Effector CD4-positive, alpha-beta T cell (primary cell): ENCODE measurements around the gene DKK3. TPM values are rescaled to one million over a fixed set of nuclear protein-coding genes. Genes with fewer than 3 reads are reported as not detected.
A peak's percentile ranks its signal among the peaks of the same experiment; 100 is the strongest.
"Not testable (repeated sequence)": the region's sequence is repeated elsewhere in the genome, so short reads cannot be mapped to it uniquely, and the experiment has no call there.

Experiments used
- DNase-seq: peaks from one replicate; pipeline ENCODE4 v3.0.0-alpha.2; 2020
- total RNA-seq: gene quantifications from one replicate; lab custom pipeline; 2026; lab: John Stamatoyannopoulos, UW

The DKK3 gene
- total RNA-seq: not detected

DNA sequence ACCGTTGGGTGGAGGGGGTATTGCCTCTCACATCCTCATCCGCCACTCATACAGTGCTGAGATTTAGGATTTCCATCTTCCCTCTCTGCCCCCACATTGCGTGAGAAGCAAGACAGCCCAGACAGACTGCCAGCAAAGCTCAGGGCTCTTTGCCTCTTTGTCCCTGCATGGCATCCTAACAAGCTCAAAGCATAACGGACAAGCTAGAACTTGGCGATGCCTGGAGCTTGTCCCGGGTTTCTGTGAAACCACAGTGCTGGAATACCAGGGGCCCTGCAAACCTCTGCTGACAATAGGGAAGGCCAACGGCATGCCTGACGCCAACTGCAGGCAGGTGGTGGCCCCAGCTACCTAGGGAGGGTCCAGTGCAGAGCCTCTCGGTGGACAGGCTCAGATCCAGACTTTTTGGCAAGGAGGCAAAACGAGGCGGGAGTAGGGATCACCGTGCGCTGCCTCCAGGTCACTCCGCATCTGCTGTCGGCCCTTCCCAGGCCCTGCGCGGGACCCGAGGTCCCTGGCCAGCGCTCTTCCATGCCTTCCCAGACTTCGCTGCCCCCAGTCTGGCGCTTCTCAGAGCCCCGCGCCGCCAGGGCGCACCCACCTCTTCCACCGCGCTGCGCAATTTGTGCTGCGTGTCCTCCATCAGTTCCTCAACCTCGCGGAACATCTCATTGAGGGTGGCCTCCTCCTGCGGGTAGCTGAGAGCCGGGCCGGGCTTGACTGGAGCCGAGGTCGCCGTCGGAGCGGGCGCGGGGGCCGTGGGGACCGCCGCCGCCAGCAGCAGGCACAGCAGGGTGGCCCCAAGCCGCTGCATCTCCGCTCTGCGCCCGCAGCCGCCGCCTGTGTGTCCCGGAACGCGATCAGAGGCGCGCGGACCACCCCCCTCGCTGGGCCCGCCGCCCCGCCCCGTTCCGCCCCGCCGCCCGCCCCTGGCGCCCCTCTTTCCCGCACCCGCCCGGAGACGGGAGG lies at the start of gene DKK3:
Gene DKK3 (minus strand): TSS at position 858 of the 969 bp plus-strand sequence. CDS start 44 bp downstream, at position 814.
- no peak for DNase-seq

DNA sequence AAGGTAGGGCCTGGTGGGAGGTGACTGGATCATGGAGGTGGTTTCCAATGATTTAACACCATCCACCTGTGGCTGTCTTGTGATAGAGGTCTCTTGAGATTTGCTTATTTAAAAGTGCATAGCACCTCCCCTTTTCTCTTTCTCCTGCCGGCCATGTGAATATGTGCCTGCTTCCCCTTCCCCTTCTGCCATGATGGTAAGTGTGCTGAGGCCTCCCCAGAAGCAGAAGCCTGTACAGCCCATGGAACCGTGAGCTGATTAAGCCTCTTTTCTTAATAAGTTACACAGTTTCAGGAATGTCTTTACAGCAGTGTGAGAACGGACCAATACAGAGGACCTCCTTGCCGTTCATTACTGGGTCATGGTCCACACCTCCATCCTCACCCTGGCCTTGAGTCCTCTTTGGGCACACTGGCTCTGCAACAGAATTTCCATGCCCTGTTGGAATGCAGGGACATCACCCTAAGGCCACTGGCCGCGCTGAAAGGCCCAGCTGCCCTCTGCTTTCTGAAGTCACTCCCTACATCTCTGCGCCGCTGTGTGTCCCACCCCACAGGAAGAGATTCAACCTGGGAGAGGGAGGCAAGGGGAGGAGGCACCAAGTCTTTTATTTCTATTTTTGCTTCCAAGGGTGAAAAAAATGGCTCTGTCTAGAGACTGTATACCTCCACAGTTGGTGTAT lies 49.0 kb upstream of the DKK3 start:
- DNase-seq: no peak

DNA sequence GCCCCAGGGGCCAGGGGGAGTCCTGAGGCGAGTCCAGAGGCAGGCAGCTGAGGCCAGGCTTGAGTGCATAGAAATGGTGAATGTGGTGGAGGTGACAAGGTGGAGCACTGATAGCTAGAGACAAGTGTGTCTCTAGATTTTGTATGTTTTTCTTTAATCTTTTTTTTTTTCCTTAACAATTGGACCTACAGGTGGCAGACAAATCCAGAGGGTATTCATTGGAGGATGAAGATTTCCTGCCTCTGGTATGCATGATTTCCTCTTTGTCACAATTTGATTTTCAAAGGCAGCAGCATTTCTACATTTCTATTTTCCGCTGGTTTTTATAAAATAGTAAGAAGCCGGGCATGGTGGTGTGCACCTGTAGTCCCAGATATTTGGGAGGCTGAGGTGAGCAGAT lies 47.7 kb upstream of the DKK3 start:
- no peak for DNase-seq

DNA sequence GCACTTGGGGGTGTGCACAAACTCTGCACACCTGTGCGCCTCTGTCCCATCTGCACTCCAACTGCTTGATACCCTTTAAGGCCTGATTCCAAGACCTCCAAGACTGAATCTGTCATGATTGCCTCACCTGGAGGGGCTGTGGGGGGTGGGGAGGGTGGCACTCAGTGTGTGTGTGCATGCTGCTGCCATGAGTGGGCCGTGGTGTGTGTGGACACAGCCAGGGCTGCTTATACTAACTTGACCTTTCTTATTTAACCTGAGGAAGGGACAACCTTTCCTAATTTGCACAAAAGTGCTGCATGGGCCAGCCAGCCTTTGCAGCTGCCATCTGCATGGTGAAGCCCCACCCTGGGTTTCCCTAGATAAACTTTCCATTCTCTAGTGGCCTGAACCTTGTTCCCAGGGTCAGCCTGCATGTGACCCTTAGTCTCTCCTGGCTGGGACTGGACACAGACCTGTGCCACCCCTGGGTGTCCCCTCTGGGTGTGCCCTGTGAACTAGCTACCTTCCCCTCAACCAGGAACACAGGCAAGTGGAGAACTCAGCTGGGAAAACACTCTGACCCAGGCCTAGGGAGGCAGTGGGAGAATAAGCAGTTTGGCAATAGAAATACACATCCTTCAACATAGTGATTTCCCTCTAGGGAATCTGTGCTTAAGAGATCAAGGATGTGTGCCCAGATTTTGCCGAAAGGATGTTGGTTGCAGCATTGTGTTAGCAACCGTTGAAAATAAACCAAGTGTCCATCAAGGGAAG lies 45.4 kb upstream of the DKK3 start:
- DNase-seq: no peak

DNA sequence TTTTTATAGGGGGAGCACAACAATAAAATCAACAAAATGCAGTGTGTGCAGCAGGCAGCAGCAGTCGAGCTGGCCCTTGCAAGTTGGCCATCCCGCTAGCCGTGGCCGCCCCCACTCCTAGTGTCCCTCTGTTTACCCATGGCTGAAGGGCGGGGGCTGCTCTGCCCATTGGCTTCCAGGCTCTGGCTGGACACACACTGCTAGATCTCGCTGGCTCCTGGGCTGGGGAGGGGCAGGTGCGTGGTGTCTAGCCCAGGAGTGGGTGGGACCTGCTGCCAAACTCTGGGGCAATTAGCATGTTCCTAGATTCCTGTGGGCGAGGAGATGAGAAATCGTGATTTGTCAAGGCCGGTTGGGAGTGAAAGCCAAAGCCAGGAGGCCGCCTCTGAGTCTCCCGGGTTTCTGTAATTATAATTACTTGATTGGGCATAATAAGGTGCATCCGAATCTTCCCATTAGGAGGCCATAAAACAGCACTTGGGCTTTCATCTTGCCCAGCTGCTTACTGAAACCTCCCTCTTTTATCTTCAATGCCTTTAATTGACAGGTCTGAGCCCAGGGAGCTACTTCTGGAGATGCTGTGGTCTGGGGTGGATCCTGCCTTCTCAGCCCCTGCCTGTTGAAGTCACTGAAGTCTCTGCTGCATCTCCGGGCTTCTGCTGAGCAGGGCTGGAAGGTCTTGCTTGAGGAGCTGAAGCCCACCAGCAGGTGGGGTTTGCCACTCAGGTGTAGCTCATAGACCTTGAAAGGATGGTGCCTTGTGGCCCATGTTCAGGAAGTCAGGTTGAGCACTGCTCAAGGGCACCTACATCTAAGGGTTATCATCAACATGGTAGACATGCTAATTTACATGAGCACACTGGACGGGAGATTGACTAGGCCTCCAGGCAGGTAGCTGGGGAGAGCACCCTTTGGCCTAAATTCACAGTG lies 44.5 kb upstream of the DKK3 start:
- DNase-seq: no peak

DNA sequence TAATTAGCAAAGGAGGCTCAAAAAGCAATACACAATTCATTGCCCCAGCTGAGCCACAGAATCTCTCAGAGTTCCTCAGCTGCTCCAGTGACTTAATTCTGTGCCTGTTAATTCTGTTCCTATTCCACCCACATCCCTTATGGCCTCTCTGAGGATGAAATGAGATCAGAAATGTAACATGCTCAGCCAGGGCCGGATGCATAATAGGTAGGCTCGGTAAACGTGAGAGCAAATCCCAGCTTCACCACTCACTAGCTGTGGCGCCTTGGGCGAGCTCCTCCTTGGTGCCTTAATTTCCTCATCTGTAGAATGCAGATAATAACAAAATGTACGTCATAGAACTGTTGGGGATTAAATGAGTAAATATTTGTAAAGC lies 42.8 kb upstream of the DKK3 start:
- no peak for DNase-seq

DNA sequence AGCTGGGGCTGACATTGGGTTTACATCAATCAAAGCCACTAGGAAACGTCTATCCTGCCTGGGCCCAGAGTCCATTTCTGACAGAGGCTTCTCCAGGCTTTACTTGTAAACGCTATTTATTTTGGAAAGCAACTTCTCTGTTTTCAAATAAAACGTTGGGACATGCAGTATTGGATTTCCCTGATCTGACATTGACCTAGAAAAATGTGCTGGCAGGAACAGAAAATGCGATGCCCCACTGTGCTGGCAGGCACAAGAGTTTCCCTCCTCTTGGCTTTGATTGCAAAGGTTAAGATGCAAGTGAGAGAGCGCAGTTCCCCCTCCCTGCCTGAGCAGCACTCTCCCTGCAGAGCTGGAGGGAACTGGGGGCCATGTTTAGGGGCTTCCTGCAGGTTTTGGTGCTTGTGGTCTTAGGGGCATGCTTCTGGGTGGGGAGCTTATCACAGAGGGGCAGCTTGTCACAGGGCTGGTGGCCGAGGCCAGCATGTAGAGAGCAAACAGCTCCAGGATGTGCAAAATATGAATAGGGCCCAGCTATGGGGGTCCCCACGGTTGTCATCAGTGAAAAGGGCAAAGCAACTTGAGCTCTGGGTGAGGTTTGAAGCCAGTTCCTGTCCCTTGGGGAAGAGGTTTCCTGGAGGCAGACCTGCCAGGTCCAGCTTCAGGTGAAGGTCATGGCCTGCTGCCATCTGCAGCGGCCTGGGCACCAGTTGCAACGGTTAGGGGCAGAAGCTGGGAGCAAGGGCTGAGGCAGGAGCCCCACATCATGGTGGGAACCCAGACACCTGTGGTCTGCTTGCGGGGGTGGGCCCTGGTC lies 42.3 kb upstream of the DKK3 start:
- DNase-seq: no peak

DNA sequence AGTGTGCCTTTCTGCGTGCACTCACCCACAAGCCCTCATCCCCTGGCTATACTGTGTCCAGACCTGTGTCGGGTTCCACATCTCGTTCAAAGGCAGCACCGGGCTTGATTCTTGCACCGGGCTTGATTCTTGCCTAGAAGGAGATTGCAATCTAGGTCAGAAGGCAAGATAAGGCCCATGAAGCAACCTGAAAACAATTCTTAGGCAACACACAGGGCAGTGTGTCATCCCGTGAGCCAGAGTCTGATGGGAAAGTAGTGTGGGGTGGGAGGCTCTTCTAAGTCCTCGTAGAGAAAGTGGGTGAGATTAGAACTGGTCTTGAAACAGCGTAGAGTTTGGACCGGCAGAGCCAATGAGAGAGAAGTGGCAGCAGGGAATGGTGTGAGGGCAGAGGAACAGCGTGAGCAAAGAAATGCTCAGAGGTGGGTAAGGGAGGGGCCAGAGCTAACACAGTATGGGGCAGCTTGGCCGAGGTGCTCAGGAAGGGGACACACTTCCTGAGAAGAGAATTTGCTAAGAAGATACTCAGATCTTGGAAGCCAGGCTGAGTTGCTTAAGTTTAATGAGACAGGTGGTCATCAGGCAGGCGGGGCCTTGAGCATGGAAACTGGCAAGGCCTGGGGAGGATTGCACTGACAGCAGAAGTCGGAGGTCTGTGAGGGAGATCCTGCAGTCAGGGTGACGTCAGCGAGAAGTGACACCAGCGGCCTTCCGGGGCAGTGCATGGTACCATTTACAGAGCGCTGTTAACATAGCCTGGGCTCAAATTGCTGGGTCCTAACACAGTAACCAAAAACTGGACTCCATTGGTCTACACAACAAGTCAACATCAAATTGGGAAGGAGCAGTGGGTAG lies 40.7 kb upstream of the DKK3 start:
- no peak for DNase-seq

DNA sequence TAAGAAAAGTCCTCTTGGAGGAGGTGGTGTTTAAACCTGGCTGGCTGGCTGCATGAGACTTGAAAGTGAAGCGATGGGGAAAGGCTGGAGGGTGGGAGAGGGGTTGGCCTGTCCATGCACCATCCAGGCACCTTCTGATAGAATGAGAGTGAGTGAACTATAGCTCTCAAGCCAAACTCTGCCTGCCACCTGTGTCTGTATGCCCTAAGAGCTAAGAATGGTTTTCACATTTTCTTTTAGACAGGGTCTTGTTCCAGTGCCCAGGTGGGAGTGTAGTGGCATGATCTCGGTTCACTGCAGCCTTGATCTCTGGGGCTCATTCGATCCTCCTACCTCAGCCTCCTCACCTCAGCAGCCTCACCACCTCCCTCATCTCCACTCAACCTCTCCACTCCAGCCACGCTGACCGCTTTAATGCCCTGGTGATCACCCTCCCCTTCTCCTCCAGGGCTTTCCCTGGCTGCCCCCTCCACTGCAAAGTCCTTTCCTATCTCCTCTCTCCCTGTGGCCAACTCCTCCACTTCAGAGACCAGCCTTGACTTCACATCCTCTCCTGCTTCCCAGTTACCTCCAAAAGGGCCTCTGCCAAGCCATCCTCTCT lies 38.3 kb upstream of the DKK3 start:
- DNase-seq: no peak

DNA sequence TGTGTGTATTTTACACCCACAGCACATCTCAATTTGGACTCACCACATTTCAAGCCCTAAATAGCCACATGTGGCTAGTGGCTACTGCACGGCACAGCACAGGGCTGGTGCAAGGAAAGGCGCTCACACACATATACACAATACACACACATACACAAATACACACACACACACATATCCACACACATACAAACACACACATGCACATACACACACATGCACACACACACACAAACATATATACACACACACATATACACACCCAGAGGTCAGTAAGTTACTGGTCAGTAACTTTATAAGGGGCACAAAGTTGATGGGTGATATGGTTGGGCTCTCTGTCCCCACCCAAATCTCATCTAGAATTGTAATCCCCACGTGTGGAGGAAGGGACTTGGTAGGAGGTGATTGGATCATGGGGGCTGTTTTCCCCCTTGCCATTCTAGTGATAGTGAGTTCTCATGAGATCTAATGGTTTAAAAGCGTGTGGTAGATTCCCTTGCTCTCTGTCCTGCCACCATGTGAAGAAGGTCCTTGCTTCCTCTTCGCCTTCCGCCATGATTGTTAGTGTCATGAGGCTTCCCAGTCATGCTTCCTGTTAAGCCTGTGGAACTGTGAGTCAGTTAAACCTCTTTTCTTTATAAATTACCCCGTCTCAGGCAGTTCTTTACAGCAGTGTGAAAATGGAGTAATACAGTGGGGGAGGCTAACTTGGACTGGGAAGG lies 37.6 kb upstream of the DKK3 start:
- no peak for DNase-seq

DNA sequence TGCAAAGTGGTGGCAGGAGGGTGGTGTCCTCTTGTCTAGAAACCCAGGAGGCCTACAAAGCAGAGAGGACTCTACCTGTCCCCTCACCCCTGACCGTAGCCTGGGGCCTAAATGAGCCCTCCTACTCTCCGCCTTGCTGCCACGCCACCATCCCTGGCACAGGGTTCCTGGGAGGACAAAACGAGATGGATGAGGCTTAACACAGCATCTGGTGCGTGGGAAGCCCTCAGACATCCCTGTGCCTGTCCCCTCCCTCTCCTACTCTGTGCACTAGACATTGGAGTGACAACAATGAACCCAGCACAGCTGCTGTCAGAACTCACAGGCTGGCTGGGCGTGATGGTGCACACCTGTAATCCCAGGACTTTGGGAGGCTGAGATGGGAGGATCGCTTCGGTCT lies 36.4 kb upstream of the DKK3 start:
- DNase-seq: no peak

DNA sequence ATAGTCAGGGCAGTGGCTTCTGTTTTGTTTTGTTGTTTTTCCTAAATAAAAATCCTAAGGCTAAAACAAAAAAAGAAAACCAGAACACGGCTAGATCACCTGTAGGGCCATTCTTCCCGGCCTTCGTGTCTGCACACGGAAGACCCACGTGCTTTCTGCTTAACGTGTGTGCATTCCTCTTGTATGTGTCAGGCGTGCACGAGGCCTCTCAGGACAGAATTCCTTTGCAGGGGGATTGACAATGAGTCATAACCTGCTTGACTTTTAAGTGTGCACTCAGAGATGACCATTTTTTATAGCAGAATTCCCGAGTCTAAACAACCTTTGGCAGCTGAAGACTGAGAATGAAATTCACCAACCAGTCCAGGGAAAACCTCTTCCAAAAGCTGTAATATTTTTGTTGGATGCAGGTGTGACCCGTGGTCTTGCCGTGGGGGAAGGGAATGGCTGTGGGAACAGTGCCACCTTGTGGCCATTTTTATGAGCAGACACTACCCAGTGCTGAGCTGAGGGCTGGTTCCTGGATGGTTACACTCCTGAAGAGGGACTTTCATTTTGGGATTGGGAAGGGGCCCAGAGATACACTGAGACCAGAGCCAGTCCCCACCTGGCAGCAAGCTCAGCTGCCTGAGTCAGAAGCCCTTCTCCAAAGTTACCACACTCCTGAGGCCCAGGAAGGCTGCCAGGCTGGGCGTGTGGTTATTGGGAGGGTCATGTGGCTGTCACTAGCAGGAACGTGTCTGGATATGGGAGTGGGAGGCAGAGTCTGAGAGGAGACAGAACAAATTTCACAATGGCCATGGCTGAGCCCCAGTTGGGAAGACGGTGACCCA lies 35.7 kb upstream of the DKK3 start:
- DNase-seq: peak; percentile 46

DNA sequence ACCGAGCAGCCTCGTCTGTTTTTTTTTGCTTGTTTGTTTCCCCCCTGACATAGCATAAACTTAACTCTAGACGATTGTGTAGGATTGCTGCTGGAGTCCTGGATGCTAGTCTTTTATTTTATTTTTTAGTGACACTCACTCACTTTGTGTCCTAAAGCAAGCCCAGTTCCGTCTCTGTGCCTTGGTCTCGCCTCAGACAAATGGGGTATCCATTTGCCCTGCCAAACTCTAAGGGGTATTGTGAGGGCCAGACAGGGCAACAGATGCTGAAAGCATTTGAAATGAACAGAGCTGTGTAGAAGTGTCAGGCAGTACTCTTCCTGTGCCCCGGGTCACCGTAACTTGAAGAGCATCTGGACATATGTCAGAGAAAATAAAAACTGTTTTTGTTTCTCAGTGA lies 34.8 kb upstream of the DKK3 start:
- DNase-seq: no peak

DNA sequence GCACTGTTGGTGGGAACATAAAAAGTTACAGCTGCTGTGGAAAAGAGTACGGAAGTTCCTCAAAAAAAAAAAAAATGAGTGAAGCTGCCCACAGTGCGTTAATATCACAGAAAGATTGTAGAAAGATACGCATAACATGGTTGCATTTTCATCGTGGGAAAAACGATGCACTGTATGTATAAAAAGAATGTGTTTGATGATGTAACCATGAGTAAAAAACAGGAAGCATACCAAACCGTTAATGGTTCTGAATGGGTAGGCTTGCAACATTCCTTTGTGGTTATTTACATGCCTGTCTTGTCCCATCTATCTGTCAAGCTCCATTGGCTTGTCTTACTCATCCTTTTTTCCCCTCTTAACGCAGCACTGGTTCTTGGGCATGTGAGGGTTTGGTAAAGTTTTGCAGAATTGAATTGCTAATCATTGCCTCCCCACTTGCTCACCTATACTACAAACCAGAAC lies 33.8 kb upstream of the DKK3 start:
- no peak for DNase-seq

DNA sequence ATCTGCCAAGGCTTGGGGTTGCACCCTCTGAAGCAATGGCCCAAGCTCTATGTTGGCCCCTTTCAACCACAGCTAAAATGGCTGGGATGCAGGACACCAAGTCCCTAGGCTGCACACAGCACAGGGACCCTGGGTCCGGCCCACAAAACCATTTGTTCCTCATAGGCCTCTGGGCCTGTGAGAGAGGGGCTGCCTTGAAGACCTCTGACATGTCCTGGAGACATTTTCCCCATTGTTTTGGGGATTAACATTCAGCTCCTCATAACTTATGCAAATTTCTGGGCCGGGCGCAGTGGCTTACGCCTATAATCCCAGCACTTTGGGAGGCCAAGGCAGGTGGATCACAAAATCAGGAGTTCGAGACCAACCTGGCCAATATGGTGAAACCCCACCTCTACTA lies 32.3 kb upstream of the DKK3 start:
- DNase-seq: not testable (repeated sequence)

DNA sequence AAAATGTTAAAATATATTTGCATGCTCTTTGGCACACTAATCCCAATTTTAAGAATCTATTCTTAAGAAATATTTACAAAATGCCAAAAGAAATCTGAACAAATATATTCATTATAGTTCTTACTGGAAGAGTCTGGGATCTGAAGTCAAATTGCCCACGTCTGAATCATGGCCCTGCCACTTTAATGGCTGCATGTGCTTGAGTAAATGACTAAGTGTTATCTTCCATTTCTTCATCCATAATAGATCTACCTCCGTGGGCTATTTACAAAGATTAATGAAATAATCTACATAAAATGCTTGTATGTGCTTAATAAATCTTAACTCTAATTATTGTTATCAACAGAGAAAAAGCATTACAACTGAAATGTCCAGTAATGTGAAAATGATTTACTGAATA lies 24.5 kb upstream of the DKK3 start:
- DNase-seq: no peak

DNA sequence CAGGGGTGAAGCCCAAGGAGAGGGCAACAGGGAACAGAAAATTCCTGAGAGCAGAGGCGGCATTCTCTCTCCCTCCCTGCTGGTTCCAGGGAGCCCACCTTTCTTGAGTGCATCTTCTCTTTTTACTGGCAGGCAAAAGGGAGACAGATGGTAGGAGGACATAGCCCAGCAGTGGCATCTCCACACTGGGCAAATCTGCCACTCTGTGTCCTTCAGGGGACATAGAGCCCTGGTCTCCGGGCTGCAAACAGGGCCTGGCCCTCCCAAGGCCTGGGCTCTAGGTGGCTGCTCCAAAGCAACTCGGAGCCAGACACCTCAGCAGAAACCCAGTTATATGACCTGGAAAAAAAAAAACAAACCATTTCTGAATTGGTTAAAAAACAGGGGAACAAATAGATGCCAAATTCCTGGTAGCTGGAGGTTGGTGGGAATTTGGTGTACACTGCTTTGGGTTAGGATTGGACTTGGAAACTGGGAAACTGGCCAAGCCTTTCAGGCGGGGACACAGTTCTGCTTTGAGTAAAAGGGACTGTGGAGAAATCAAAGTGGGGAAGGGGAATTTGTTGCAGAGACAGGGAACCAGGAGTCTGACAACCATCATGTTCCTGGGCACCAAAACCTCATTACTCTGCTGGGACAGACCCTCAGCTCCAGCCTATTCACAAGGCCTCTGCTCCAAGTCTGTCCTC lies 23.6 kb upstream of the DKK3 start:
- DNase-seq: no peak
